ENCODE data around the gene KCNK7. TPM values are rescaled to one million over a fixed set of nuclear protein-coding genes. Genes with fewer than 3 reads are reported as not detected.

KCNK7 gene
- total and polyA plus RNA-seq, 2 experiments from 2014 or later = 0.60 TPM; not detected in 1

- Histone ChIP-seq H3K27ac (ENCODE audit: low read depth) (peak within 1 kb of the TSS; percentile 74), H2AFZ (no peak within 1 kb of the TSS), H3K4me3 (peak within 1 kb of the TSS; percentile 59), H3K36me3 (ENCODE audit: insufficient read depth) (no peaks in the 10 kb centered on the region; the same call in 1 of the 2 replicates), H4K20me1 (replicated peaks; ENCODE audit: insufficient read depth) (peaks cover 14% of the 10 kb centered on the region), H3F3A (replicated peaks; ENCODE audit: low read depth) (peaks cover 10% of the 10 kb centered on the region), H3K4me1 (ENCODE audit: insufficient read depth) (peaks cover 14% of the 10 kb centered on the region; the same call in 1 of the 2 replicates), H3K27me3 (ENCODE audit: insufficient read depth) (no peaks in the 10 kb centered on the region), H3K79me2 (replicated peaks; ENCODE audit: insufficient read depth) (peaks cover 28% of the 10 kb centered on the region), H3K9me2 (ENCODE audit: insufficient read depth) (no peaks in the 10 kb centered on the region), H3K4me2 (peak within 1 kb of the TSS; percentile 97)
- Mint-ChIP-seq H3K4me1 (peaks cover 16% of the 10 kb centered on the region), H3K4me3 (peak within 1 kb of the TSS; percentile 94), H3K27me3 (ENCODE audit: insufficient read depth, low read depth, poor library complexity) (peaks cover 26% of the 10 kb centered on the region), H3K27ac (peak within 1 kb of the TSS; percentile 98), H3K36me3 (ENCODE audit: low read depth) (peaks cover 22% of the 10 kb centered on the region), H3K9me3 (no peaks in the 10 kb centered on the region; the same call in 2 of the 3 replicates)
- TF ChIP-seq NANOG (IDR thresholded peaks at IDR 0.05; ENCODE audit: borderline replicate concordance) (0 out of 2 replicates have a peak, but pooled peaks have one; percentile 18), EZH2 (IDR thresholded peaks at IDR 0.05; ENCODE audit: low read depth, unreplicated experiment) (no peak), POLR2AphosphoS5 (IDR thresholded peaks at IDR 0.05; ENCODE audit: low read depth) (peak; percentile 44), CREB1 (CRISPR knock-in tag; IDR thresholded peaks at IDR 0.05; ENCODE audit: low read depth) (peak; percentile 95), ETS1 (IDR thresholded peaks at IDR 0.05) (peak; percentile 96), CTCF (conservative IDR thresholded peaks at IDR 0.05; ENCODE audit: low read depth in 2 of 2) (no peak)
- ATAC-seq (peak; percentile 76), DNase-seq (ENCODE audit: low spot score) (peak; percentile 100)
These were observed 19.8 kb upstream of the KCNK7 start, which contains the start of gene PCNX3 for GRCh38 chr11:65615229-65615949. TSS of gene PCNX3 (plus strand) at chr11:65615776. CDS start at chr11:65616312, 536 bp downstream.

- Histone ChIP-seq H3K36me3 (ENCODE audit: insufficient read depth) (no peaks in the 10 kb centered on the region; the same call in 1 of the 2 replicates), H3K4me2 (peak overlapping the region; percentile 81), H3K27me3 (ENCODE audit: insufficient read depth) (no peaks in the 10 kb centered on the region), H3K79me2 (replicated peaks; ENCODE audit: insufficient read depth) (peaks cover 28% of the 10 kb centered on the region), H3K9me2 (ENCODE audit: insufficient read depth) (no peaks in the 10 kb centered on the region), H3F3A (replicated peaks; ENCODE audit: low read depth) (peaks cover 11% of the 10 kb centered on the region), H3K4me1 (ENCODE audit: insufficient read depth) (peaks cover 14% of the 10 kb centered on the region; the same call in 1 of the 2 replicates), H2AFZ (0 out of 2 replicates have a peak overlapping the region, but pooled peaks have one; percentile 59), H3K27ac (ENCODE audit: low read depth) (peak overlapping the region; percentile 74), H3K4me3 (peak overlapping the region; percentile 59), H4K20me1 (replicated peaks; ENCODE audit: insufficient read depth) (peaks cover 14% of the 10 kb centered on the region)
- DNase-seq (ENCODE audit: low spot score) (peak; percentile 45), ATAC-seq (peak; percentile 0)
- Mint-ChIP-seq H3K9me3 (no peaks in the 10 kb centered on the region; the same call in 2 of the 3 replicates), H3K27ac (no peak overlapping the region), H3K36me3 (ENCODE audit: low read depth) (peaks cover 13% of the 10 kb centered on the region; the same call in 2 of the 3 replicates), H3K4me1 (peaks cover 16% of the 10 kb centered on the region), H3K27me3 (ENCODE audit: insufficient read depth, low read depth, poor library complexity) (peaks cover 24% of the 10 kb centered on the region), H3K4me3 (peak overlapping the region; percentile 65)
- TF ChIP-seq ZNF462 (CRISPR knock-in tag; IDR thresholded peaks at IDR 0.05) (no peak), JUNB (IDR thresholded peaks at IDR 0.05; ENCODE audit: unreplicated experiment) (no peak), EZH2phosphoT487 (IDR thresholded peaks at IDR 0.05; ENCODE audit: unreplicated experiment) (no peak)
These were observed 17.7 kb upstream of the KCNK7 start for GRCh38 chr11:65613091-65613928.

All from GM23338 (cell line).